NCI-H1417 treated with DMSO at 0.1 percent for 48 hours (cell line): Measurements from ENCODE around the gene XRCC4.

Experiments
- DNase-seq: peaks from one replicate; lab custom pipeline; 2025; lab: John Stamatoyannopoulos, UW

Gene XRCC4

GRCh38 chr5:83387041-83387440, 309.7 kb downstream of the XRCC4 start:
- DNase-seq = no peak

GRCh38 chr5:83388608-83389007, 311.3 kb downstream of the XRCC4 start:
- no peak for DNase-seq

GRCh38 chr5:83392766-83393503, 315.6 kb downstream of the XRCC4 start:
- DNase-seq = no peak

GRCh38 chr5:83393504-83393866, 316.1 kb downstream of the XRCC4 start:
- DNase-seq = no peak

- DNase-seq = no peak
Measured at GRCh38 chr5:83394190-83394589, 316.8 kb downstream of the XRCC4 start.

- DNase-seq = no peak
Measured at GRCh38 chr5:83396662-83397061, 319.3 kb downstream of the XRCC4 start.

GRCh38 chr5:83397658-83398057, 320.3 kb downstream of the XRCC4 start:
- DNase-seq = no peak

GRCh38 chr5:83400241-83400640, 322.9 kb downstream of the XRCC4 start:
- no peak for DNase-seq

- no peak for DNase-seq
Measured at GRCh38 chr5:83400701-83401100, 323.4 kb downstream of the XRCC4 start.

- no peak for DNase-seq
Measured at GRCh38 chr5:83401122-83401731, 323.9 kb downstream of the XRCC4 start.

- no peak for DNase-seq
Measured at GRCh38 chr5:83401775-83402174, 324.4 kb downstream of the XRCC4 start.
